IMR-90 (cell line): ENCODE data around the gene LRRC42. TPM values are rescaled to one million over a fixed set of nuclear protein-coding genes. Genes with fewer than 3 reads are reported as not detected.

Experiments
- ATAC-seq: fragments of 200-7000 bp; cut with Tn5 transposase; 2 replicates; pipeline ENCODE4 v1.9.1; 2020; ENCODE audit warnings: low read depth, mild to moderate bottlenecking, moderate library complexity
- BruUV-seq: library from RNA; stranded (reverse); fragments of 400-500 nt; replicated peaks from 2 replicates; lab custom pipeline; 2021; lab: Mats Ljungman, UMichigan
- CTCF ChIA-PET: fragments of 300-600 bp; formaldehyde crosslinking; extraction: SDS; loops from one replicate; lab custom pipeline; 2021; ENCODE audit warnings: antibody characterized with exemption; lab: Yijun Ruan, JAX
- POLR2A ChIA-PET: fragments of 300-600 bp; sonication (Branson Sonifier 250); formaldehyde crosslinking; loops from one replicate; lab custom pipeline; 2022; ENCODE audit warnings: antibody characterized with exemption; ENCODE audit not compliant: unreplicated experiment; lab: Charles Lee
- DNase-seq: peaks from one replicate; pipeline ENCODE4 v3.0.0; 2013
- H2AFZ ChIP-seq: replicated peaks from 2 replicates; pipeline ENCODE3; 2013; ENCODE audit warnings: low read length, mild to moderate bottlenecking; ENCODE audit not compliant: poor library complexity
- H2AK5ac ChIP-seq: 2 replicates; pipeline ENCODE4 v1.6.1; 2013; ENCODE audit warnings: low read depth, low read length, inconsistent platforms
- H2AK9ac ChIP-seq: replicated peaks from 2 replicates; pipeline ENCODE3; 2013; ENCODE audit warnings: mild to moderate bottlenecking, low read depth, low read length, moderate library complexity; ENCODE audit not compliant: poor library complexity
- H2BK120ac ChIP-seq: 2 replicates; pipeline ENCODE4 v1.6.1; 2013; ENCODE audit warnings: low read depth, low read length, inconsistent platforms
- H2BK15ac ChIP-seq: 3 replicates; pipeline ENCODE4 v1.6.1; 2013; ENCODE audit warnings: low read depth, low read length, inconsistent platforms
- H2BK20ac ChIP-seq: 2 replicates; pipeline ENCODE4 v1.6.1; 2013; ENCODE audit warnings: low read depth, mild to moderate bottlenecking, inconsistent platforms, low read length, moderate library complexity
- H2BK5ac ChIP-seq: 2 replicates; pipeline ENCODE4 v1.6.1; 2013; ENCODE audit warnings: mild to moderate bottlenecking, low read depth, low read length, inconsistent platforms; ENCODE audit not compliant: poor library complexity, severe bottlenecking
- H3K14ac ChIP-seq: replicated peaks from 2 replicates; pipeline ENCODE4 v1.6.1; 2013; ENCODE audit warnings: low read depth, low read length, inconsistent platforms
- H3K18ac ChIP-seq: 2 replicates; pipeline ENCODE4 v1.6.1; 2013; ENCODE audit warnings: low read depth, low read length, control low read depth
- H3K23ac ChIP-seq: 2 replicates; pipeline ENCODE4 v1.6.1; 2013; ENCODE audit warnings: low read depth, low read length, inconsistent platforms
- H3K27ac ChIP-seq: 2 replicates; pipeline ENCODE4 v1.5.1; 2013; ENCODE audit warnings: mild to moderate bottlenecking, control low read depth, low read length; ENCODE audit not compliant: insufficient read depth
- H3K27me3 ChIP-seq: 2 replicates; pipeline ENCODE4 v1.6.1; 2013; ENCODE audit warnings: low read length; ENCODE audit not compliant: control insufficient read depth, insufficient read depth
- H3K36me3 ChIP-seq: 2 replicates; pipeline ENCODE4 v1.6.1; 2013; ENCODE audit warnings: low read length, mixed read lengths; ENCODE audit not compliant: control insufficient read depth, insufficient read depth
- H3K4ac ChIP-seq: 2 replicates; pipeline ENCODE4 v1.6.1; 2013; ENCODE audit warnings: low read depth, low read length, inconsistent platforms
- H3K4me1 ChIP-seq: 2 replicates; pipeline ENCODE4 v1.6.1; 2013; ENCODE audit warnings: low read length, mixed read lengths; ENCODE audit not compliant: control insufficient read depth, insufficient read depth
- H3K4me2 ChIP-seq: 2 replicates; pipeline ENCODE4 v1.6.1; 2013; ENCODE audit warnings: low read depth, mild to moderate bottlenecking, control low read depth, low read length, moderate library complexity
- H3K4me3 ChIP-seq: 2 replicates; pipeline ENCODE4 v1.5.1; 2013; ENCODE audit warnings: low read depth, mild to moderate bottlenecking, control low read depth, low read length, moderate library complexity; ENCODE audit not compliant: insufficient read depth
- H3K56ac ChIP-seq: 2 replicates; pipeline ENCODE4 v1.6.1; 2013; ENCODE audit warnings: low read length, inconsistent platforms; ENCODE audit not compliant: insufficient read depth; ENCODE audit errors: extremely low read depth
- H3K79me1 ChIP-seq, 2 experiments: 2 replicates each; pipeline ENCODE4 v1.6.1; 2013; ENCODE audit warnings: low read length in 2 of 2, inconsistent platforms in 1 of 2, low read depth in 1 of 2
- H3K9ac ChIP-seq: 2 replicates; pipeline ENCODE4 v1.6.1; 2013; ENCODE audit warnings: low read depth, low read length, control low read depth
- H3K9me1 ChIP-seq: 2 replicates; pipeline ENCODE4 v1.6.1; 2013; ENCODE audit warnings: low read length, inconsistent platforms; ENCODE audit not compliant: insufficient read depth
- H3K9me3 ChIP-seq: 2 replicates; pipeline ENCODE4 v1.6.1; 2013; ENCODE audit warnings: low read length; ENCODE audit not compliant: control insufficient read depth, insufficient read depth
- H4K20me1 ChIP-seq: 2 replicates; pipeline ENCODE4 v1.6.1; 2013; ENCODE audit warnings: low read length, inconsistent platforms; ENCODE audit not compliant: insufficient read depth
- H4K5ac ChIP-seq: 2 replicates; pipeline ENCODE4 v1.6.1; 2013; ENCODE audit warnings: mild to moderate bottlenecking, low read depth, low read length, control low read depth
- H4K8ac ChIP-seq, 2 experiments: 2 replicates each; pipeline ENCODE4 v1.6.1; 2013; ENCODE audit warnings: low read depth in 2 of 2, low read length in 2 of 2, control low read depth in 1 of 2, inconsistent platforms in 1 of 2
- H4K91ac ChIP-seq: 2 replicates; pipeline ENCODE4 v1.6.1; 2013; ENCODE audit warnings: low read depth, low read length, inconsistent platforms; ENCODE audit not compliant: insufficient read depth
- BHLHE40 ChIP-seq: fragments of 150-350 bp; IDR thresholded peaks from 2 replicates; pipeline ENCODE4 v1.6.1; 2016; ENCODE audit warnings: mild to moderate bottlenecking, low read depth, low read length
- CEBPB ChIP-seq: IDR thresholded peaks from 2 replicates; pipeline ENCODE4 v1.6.1; 2012; ENCODE audit warnings: low read depth, low read length, improper control_type of control experiment
- CHD1 ChIP-seq: IDR thresholded peaks from 2 replicates; pipeline ENCODE4 v1.6.1; 2012; ENCODE audit warnings: low read depth, low read length, improper control_type of control experiment
- CTCF ChIP-seq: conservative IDR thresholded peaks from 2 replicates; pipeline ENCODE4 v1.5.1; 2012; ENCODE audit warnings: mild to moderate bottlenecking, low read depth, low read length, improper control_type of control experiment
- ELK1 ChIP-seq: fragments of 150-350 bp; IDR thresholded peaks from 2 replicates; pipeline ENCODE4 v1.6.1; 2016; ENCODE audit warnings: low read depth, mild to moderate bottlenecking, low read length, moderate library complexity, borderline replicate concordance
- FOS ChIP-seq: fragments of 150-350 bp; IDR thresholded peaks from 2 replicates; pipeline ENCODE4 v1.6.1; 2016; ENCODE audit warnings: low read depth, low read length
- MAFK ChIP-seq: IDR thresholded peaks from 2 replicates; pipeline ENCODE4 v1.6.1; 2012; ENCODE audit warnings: low read depth, low read length, improper control_type of control experiment
- MAZ ChIP-seq: IDR thresholded peaks from 2 replicates; pipeline ENCODE4 v1.6.1; 2012; ENCODE audit warnings: low read depth, mild to moderate bottlenecking, low read length, improper control_type of control experiment, moderate library complexity, borderline replicate concordance
- NFE2L2 ChIP-seq: fragments of 150-350 bp; IDR thresholded peaks from 2 replicates; pipeline ENCODE4 v1.6.1; 2016; ENCODE audit warnings: low read depth, mild to moderate bottlenecking, low read length
- POLR2A ChIP-seq: IDR thresholded peaks from 2 replicates; pipeline ENCODE4 v1.6.1; 2012; ENCODE audit warnings: mild to moderate bottlenecking, low read depth, low read length
- RAD21 ChIP-seq: IDR thresholded peaks from 2 replicates; pipeline ENCODE4 v1.6.1; 2012; ENCODE audit warnings: low read length, improper control_type of control experiment
- RCOR1 ChIP-seq: IDR thresholded peaks from 2 replicates; pipeline ENCODE4 v1.6.1; 2012; ENCODE audit warnings: mild to moderate bottlenecking, low read length, improper control_type of control experiment; ENCODE audit not compliant: insufficient replicate concordance
- RFX5 ChIP-seq: IDR thresholded peaks from 2 replicates; pipeline ENCODE4 v1.8.0; 2012; ENCODE audit warnings: low read depth, mild to moderate bottlenecking, low read length, moderate library complexity
- SMC3 ChIP-seq: fragments of 150-350 bp; IDR thresholded peaks from 2 replicates; pipeline ENCODE4 v1.6.1; 2016; ENCODE audit warnings: low read depth, mild to moderate bottlenecking, antibody characterized with exemption, low read length, moderate library complexity
- USF2 ChIP-seq: fragments of 150-350 bp; IDR thresholded peaks from 2 replicates; pipeline ENCODE4 v1.6.1; 2017; ENCODE audit warnings: mild to moderate bottlenecking, antibody characterized with exemption, low read length, low read depth
- WGBS, 2 experiments: methylation state at CpG; one replicate each; pipeline versions ENCODE4 v1.1.5 to v1.1.7; 2013; ENCODE audit warnings: missing lambda C conversion rate in 2 of 2; ENCODE audit not compliant: insufficient read length in 1 of 2; ENCODE audit errors: extremely low coverage in 2 of 2; 5-methylcytosine and 5-hydroxymethylcytosine counted together
- dilution Hi-C: fragments of 300-500 bp; cut with HindIII; formaldehyde crosslinking; loops from one replicate; pipeline ENCODE4 v1.14.3; 2018; ENCODE audit warnings: low sequenced_read_pairs; ENCODE audit not compliant: unreplicated experiment
- in situ Hi-C: fragments of 300-500 bp; cut with MboI; formaldehyde crosslinking; loops from 3 replicates; pipeline ENCODE4 v1.14.3; 2019; ENCODE audit warnings: low sequenced_read_pairs, inconsistent platforms, mixed read lengths
- intact Hi-C: fragments of 100-400 bp; cut with micrococcal nuclease; formaldehyde crosslinking; loops from 2 replicates; pipeline ENCODE4 v1.10.0; 2022
- polyA plus RNA-seq, 3 experiments: library from polyadenylated mRNA; depleted of rRNA; stranded (reverse); fragments of >200 nt; gene quantifications; 2 replicates each; pipeline ENCODE4 v1.2.3, GENCODE V29; 2012; ENCODE audit warnings: low replicate concordance in 1 of 3
- total RNA-seq: library from RNA; depleted of rRNA; stranded (reverse); fragments of >200 nt; gene quantifications from 2 replicates; pipeline ENCODE4 v1.2.3, GENCODE V29; 2012

Gene LRRC42
- total and polyA plus RNA-seq, 2 of the 4 experiments (the other 2 are of a cell fraction) = 39.9 to 47.5 TPM

GRCh38 chr1:53934170-53934765 lies 11.9 kb upstream of the LRRC42 start:
- CTCF ChIA-PET = no interaction called here
- no peak overlapping the region for H3K14ac ChIP-seq
- no TSS peak for BruUV-seq

More at GRCh38 chr1:53934170-53934765, 11.9 kb upstream of the LRRC42 start:
- H3K27ac ChIP-seq = no peak overlapping the region
- H3K9me1 ChIP-seq = no peaks in the 10 kb centered on the region
- no peak overlapping the region for H2BK15ac ChIP-seq
- H3K18ac ChIP-seq = no peak overlapping the region
- H3K36me3 ChIP-seq = peaks cover 8% of the 10 kb centered on the region
- POLR2A ChIA-PET = no interaction called here
- ATAC-seq (no peak), DNase-seq (no peak)
- H2BK20ac ChIP-seq = no peak overlapping the region
- no peak overlapping the region for H2AFZ ChIP-seq
- H3K79me1 ChIP-seq = peaks cover 10 to 20% of the 10 kb centered on the region in 2 experiments
- H2BK120ac ChIP-seq = no peak overlapping the region
- H3K4me1 ChIP-seq = peaks cover 8% of the 10 kb centered on the region; the same call in 1 of the 2 replicates
- in situ Hi-C loops (no loop called here), dilution Hi-C loops (no loop called here), intact Hi-C loops (no loop called here)
- no peaks in the 10 kb centered on the region for H3K27me3 ChIP-seq
- peaks cover 16% of the 10 kb centered on the region for H3K9me3 ChIP-seq
- H2AK9ac ChIP-seq = no peak overlapping the region
- no peak for TF ChIP-seq SMC3
- TF ChIP-seq USF2 = no peak
- TF ChIP-seq BHLHE40 = no peak
- TF ChIP-seq CEBPB = no peak
- no peak for TF ChIP-seq CHD1
- no peak for TF ChIP-seq MAFK
- no peak for TF ChIP-seq RFX5
- TF ChIP-seq CTCF = no peak
- no peak for TF ChIP-seq RAD21
- TF ChIP-seq MAZ = no peak
- TF ChIP-seq NFE2L2 = no peak
- TF ChIP-seq POLR2A = no peak
- no peak for TF ChIP-seq RCOR1
- TF ChIP-seq ELK1 = no peak
- no peak for TF ChIP-seq FOS
- H3K4me3 ChIP-seq = no peak overlapping the region
- no peak overlapping the region for H2BK5ac ChIP-seq
- no peak overlapping the region for H3K56ac ChIP-seq
- no peak overlapping the region for H3K9ac ChIP-seq
- H3K4ac ChIP-seq = no peak overlapping the region
- H3K4me2 ChIP-seq = no peak overlapping the region
- H4K5ac ChIP-seq = no peak overlapping the region
- WGBS, 2 experiments = no CpG with 5 or more reads among the region's 1 CpG
- H4K8ac ChIP-seq = no peak overlapping the region
- H4K91ac ChIP-seq = no peak overlapping the region
- peaks cover 10% of the 10 kb centered on the region; the same call in 1 of the 2 replicates for H4K20me1 ChIP-seq
- H2AK5ac ChIP-seq = no peak overlapping the region
- no peak overlapping the region for H3K23ac ChIP-seq
